Gastroesophageal sphincter (tissue), 2 donors: ENCODE results near the gene TNFAIP8L3.
A peak's percentile ranks its signal among the peaks of the same experiment; 100 is the strongest.

Experiments
- EP300 ChIP-seq: sonication (generic); formaldehyde crosslinking; IDR thresholded peaks from one replicate; pipeline ENCODE4 v1.6.1; 2017; ENCODE audit warnings: antibody characterized with exemption, mild to moderate bottlenecking
- POLR2AphosphoS5 ChIP-seq: sonication (generic); formaldehyde crosslinking; IDR thresholded peaks from one replicate; pipeline ENCODE4 v1.6.1; 2017; ENCODE audit warnings: antibody characterized with exemption

GRCh38 chr15:51085764-51086163, 8.9 kb downstream of the TNFAIP8L3 start:
- TF ChIP-seq POLR2AphosphoS5 (peak; percentile 25), EP300 (no peak)
